Measurements from ENCODE around the gene FAM50A.

FAM50A gene

GRCh38 chrX:154437971-154438893 lies 5.7 kb upstream of the FAM50A start:
- in situ Hi-C loops (cut with MboI; ENCODE audit: low sequenced_read_pairs): no loop called here

DNA sequence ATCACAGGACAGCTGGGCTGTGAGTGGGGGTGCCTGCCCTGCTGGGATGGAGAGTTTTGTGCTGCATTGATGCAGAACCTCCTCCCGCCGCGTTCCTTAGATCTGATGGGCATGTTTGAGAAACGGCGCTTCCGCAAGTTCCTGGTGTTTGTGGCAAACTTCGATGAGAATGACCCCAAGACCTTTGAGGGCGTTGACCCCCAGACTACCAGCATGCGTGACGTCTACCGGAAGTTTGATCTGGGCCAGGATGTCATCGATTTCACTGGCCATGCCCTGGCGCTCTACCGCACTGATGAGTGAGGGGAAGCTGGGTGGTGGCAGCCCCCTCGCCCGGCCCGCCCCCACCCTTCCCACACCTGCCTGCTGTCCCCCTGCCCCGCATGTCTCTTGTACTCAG lies 4.1 kb upstream of the FAM50A start:
- in situ Hi-C loops (cut with MboI; ENCODE audit: low sequenced_read_pairs): no loop called here

- in situ Hi-C loops (cut with MboI; ENCODE audit: low sequenced_read_pairs): no loop called here
These were observed 3.2 kb upstream of the FAM50A start for GRCh38 chrX:154440623-154441357.

- in situ Hi-C loops (cut with MboI; ENCODE audit: low sequenced_read_pairs): no loop called here
These were observed 2.4 kb upstream of the FAM50A start for GRCh38 chrX:154441564-154441963.

- in situ Hi-C loops (cut with MboI; ENCODE audit: low sequenced_read_pairs): no loop called here
These were observed 1.8 kb upstream of the FAM50A start for GRCh38 chrX:154441984-154442707.

GRCh38 chrX:154443479-154443910 lies 446 bp upstream of the FAM50A start:
- in situ Hi-C loops (cut with MboI; ENCODE audit: low sequenced_read_pairs): no loop called here

DNA sequence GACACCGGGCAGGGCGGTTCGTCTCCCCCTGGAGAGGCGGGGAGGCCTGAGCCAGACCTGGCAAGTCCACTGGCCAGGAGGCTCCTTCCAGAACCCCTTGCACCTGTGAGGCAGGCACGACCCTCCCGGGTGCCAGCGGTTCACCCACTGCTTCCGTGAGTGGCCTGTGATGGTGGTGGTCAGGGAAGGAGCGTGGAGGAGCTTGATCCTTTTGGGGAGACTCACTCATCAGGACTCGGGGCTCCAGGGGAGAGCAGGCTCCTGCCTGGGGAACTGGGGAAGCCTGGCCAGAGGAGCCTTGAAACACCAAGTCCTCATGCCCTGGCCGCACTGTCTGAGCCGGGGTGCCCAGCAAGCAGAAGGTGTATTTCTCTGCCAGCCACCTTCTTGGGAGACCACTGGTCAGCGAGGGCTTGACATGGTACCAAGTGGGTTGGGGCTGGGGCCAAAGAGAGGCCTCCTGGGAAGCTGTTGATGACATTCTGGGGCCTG lies 860 bp downstream of the FAM50A start:
- in situ Hi-C loops (cut with MboI; ENCODE audit: low sequenced_read_pairs): no loop called here

GRCh38 chrX:154445776-154446175 lies 1.8 kb downstream of the FAM50A start:
- in situ Hi-C loops (cut with MboI; ENCODE audit: low sequenced_read_pairs): no loop called here

DNA sequence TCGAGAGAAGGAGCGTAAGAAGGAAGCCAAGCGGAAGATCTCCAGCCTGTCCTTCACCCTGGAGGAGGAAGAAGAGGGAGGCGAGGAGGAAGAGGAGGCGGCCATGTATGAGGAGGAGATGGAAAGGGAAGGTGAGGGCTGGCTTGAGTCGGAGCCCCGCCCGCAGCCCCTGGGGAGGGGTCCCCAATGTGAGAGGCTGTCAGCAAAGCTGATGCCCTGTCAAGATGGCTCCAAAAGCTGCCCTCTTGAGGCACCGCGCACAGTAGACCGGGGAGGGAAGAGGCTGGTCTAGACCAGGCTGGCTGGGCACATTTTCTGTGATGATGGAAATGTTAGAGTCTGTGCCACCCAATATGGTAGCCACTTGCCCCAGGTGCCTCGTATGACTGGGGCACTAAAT lies 2.5 kb downstream of the FAM50A start:
- in situ Hi-C loops (cut with MboI; ENCODE audit: low sequenced_read_pairs): no loop called here

GRCh38 chrX:154448484-154448883 lies 4.5 kb downstream of the FAM50A start:
- in situ Hi-C loops (cut with MboI; ENCODE audit: low sequenced_read_pairs): no loop called here

DNA sequence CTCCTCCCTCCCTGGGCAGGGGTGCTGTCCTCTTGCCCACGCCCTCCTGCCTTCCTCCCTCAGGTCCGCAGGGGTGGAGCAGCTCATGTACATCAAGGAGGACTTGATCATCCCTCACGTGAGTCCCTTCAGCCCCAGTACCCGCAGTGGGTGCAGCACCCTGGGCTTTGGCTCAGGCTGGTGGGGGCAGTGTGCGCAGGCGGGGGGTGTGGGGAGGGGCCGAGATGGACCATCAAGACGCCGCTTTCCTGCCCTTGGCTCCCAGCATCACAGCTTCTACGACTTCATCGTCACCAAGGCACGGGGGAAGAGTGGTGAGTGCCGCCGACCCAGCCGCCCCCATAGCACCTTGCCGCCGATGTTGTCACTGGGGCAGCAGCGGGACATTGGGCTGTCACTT lies 5.7 kb downstream of the FAM50A start:
- in situ Hi-C loops (cut with MboI; ENCODE audit: low sequenced_read_pairs): no loop called here

DNA sequence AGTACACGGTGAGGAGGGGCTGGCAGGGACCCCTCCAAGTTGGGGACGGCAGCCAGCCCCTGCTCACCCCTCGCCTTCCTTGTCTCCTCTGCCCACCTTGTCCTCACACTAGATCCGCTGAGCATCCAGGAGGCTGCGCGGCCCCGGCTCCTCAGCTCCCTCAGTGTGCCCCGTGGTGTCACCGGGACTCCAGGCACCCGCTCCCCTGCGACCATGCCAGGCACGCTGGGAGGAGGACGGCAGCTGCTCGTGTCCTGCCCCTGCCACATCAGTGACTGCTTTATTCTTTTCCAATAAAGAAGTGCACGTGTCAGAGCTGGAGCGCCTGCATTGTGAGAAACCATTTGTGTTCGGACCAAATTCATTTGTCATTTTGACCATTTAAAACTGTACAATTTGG lies 6.4 kb downstream of the FAM50A start:
- in situ Hi-C loops (cut with MboI; ENCODE audit: low sequenced_read_pairs): no loop called here

DNA sequence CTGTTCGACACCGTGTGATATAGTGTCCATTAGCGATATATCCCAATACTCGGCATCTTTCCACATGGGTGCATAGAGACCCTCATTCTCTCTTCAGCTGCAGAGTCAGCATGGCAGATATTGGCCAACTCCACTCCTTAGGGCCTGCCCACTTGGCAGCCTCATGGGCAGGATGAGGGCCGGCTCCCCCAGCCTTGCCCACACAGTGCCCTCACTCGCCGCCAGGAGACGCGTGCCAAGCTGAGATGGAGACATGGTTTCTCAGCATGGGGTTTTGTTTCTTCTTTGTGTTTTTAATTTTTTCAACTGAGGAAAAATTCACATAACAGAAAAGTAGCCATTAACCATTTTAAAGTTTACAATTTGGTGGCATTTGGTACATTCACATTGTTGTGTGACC lies 8.9 kb downstream of the FAM50A start:
- in situ Hi-C loops (cut with MboI; ENCODE audit: low sequenced_read_pairs): no loop called here

DNA sequence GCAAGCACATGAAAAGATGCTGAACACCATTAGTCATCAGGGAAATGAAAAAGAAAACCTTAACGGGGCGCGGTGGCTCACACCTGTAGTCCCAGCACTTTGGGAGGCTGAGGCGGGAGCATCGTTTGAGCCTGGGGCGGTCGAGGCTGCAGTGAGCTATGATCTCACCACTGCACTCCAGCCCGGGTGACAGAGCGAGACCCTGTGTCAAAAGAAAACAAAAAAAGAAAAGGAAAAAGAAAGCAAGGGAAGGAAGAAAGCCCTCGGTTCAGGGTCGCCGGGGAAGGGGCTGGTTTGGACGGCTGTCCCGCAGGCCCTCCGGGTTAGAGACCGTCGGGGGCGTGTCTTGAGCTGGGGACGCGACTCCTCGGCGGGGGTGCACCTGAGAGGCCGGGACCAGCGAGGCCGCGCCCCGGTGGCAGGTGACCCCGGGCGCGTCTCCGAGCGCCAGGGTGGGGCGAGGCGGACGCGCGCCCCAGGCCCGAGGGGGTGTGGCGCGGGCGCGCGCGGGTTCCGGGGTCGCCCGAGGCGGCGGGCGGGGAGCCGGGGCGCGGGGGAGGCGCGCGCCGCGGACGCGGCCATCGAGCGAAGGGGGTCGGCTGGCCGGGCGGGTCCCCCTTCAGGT lies 13.7 kb downstream of the FAM50A start:
- in situ Hi-C loops (cut with MboI; ENCODE audit: low sequenced_read_pairs): no loop called here

GRCh38 chrX:154458116-154458953 lies 14.4 kb downstream of the FAM50A start, which contains the start of gene PLXNA3:
PLXNA3 (plus strand) TSS chrX:154458281; CDS start chrX:154460184, 1,903 bp downstream.
- in situ Hi-C loops (cut with MboI; ENCODE audit: low sequenced_read_pairs): no loop called here

GRCh38 chrX:154458954-154459778 lies 15.2 kb downstream of the FAM50A start:
- in situ Hi-C loops (cut with MboI; ENCODE audit: low sequenced_read_pairs): no loop called here

- in situ Hi-C loops (cut with MboI; ENCODE audit: low sequenced_read_pairs): no loop called here
These were observed 15.9 kb downstream of the FAM50A start for GRCh38 chrX:154459832-154460231.

DNA sequence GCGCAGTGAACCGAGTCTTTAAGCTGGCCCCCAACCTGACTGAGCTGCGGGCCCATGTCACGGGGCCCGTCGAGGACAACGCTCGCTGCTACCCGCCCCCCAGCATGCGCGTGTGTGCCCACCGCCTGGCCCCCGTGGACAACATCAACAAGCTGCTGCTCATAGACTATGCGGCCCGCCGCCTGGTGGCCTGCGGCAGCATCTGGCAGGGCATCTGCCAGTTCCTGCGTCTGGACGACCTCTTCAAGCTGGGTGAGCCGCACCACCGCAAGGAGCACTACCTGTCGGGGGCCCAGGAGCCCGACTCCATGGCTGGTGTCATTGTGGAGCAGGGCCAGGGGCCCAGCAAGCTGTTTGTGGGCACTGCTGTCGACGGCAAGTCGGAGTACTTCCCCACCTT lies 16.4 kb downstream of the FAM50A start:
- in situ Hi-C loops (cut with MboI; ENCODE audit: low sequenced_read_pairs): no loop called here

GRCh38 chrX:154462396-154462795 lies 18.5 kb downstream of the FAM50A start:
- in situ Hi-C loops (cut with MboI; ENCODE audit: low sequenced_read_pairs): no loop called here
